CD14-positive monocyte (primary cell): Measurements from ENCODE around the gene RUNX2. TPM values are rescaled to one million over a fixed set of nuclear protein-coding genes. Genes with fewer than 3 reads are reported as not detected.

ENCODE experiments used
- DNase-seq, 3 donors: peaks; one replicate each; pipeline ENCODE4 v3.0.0-alpha.2; 2011 to 2022
- H2AFZ ChIP-seq: 2 replicates; pipeline ENCODE4 v1.6.0; 2012; ENCODE audit warnings: mild to moderate bottlenecking, low read depth, low read length, inconsistent platforms; ENCODE audit not compliant: insufficient read depth, poor library complexity, severe bottlenecking
- H3K27ac ChIP-seq, 2 donors: 1 replicate in 1 of 2; 2 replicates in 1 of 2; pipeline ENCODE4 v1.5.1; 2012 to 2013; ENCODE audit warnings: low read length in 2 of 2, control low read depth in 1 of 2, inconsistent platforms in 1 of 2, low read depth in 1 of 2, mild to moderate bottlenecking in 1 of 2
- H3K27me3 ChIP-seq, 2 donors: one replicate each; pipeline versions ENCODE4 v1.6.0 to v1.6.1; 2011 to 2013; ENCODE audit warnings: low read length in 2 of 2; ENCODE audit not compliant: control insufficient read depth in 2 of 2, insufficient read depth in 2 of 2
- H3K36me3 ChIP-seq, 2 donors: replicated peaks in 1 of 2; 1 replicate in 1 of 2; 2 replicates in 1 of 2; pipeline versions ENCODE4 v1.5.1 to v1.6.1; 2012 to 2013; ENCODE audit warnings: low read length in 2 of 2, control low read depth in 1 of 2, inconsistent platforms in 1 of 2, mild to moderate bottlenecking in 1 of 2; ENCODE audit not compliant: insufficient read depth in 2 of 2, control insufficient read depth in 1 of 2
- H3K4me1 ChIP-seq, 2 donors: 1 replicate in 1 of 2; 2 replicates in 1 of 2; pipeline versions ENCODE4 v1.5.1 to v1.6.1; 2012 to 2013; ENCODE audit warnings: low read length in 2 of 2, control low read depth in 1 of 2, inconsistent platforms in 1 of 2, mild to moderate bottlenecking in 1 of 2, moderate library complexity in 1 of 2; ENCODE audit not compliant: insufficient read depth in 2 of 2, control insufficient read depth in 1 of 2
- H3K4me2 ChIP-seq: replicated peaks from 2 replicates; pipeline ENCODE3; 2012; ENCODE audit warnings: low read length, moderate library complexity, mild to moderate bottlenecking; ENCODE audit not compliant: poor library complexity, severe bottlenecking; ENCODE audit errors: extremely low read depth
- H3K4me3 ChIP-seq, 3 experiments: fragments of 200-600 bp in 1 of 3; sonication (generic) in 1 of 3; replicated peaks in 1 of 3; 1 replicate in 2 of 3; 2 replicates in 1 of 3; pipeline ENCODE4 v1.5.1; 2011 to 2013; ENCODE audit warnings: low read length in 3 of 3, mild to moderate bottlenecking in 3 of 3, control low read depth in 2 of 3, low read depth in 2 of 3, inconsistent platforms in 1 of 3, moderate library complexity in 1 of 3
- H3K79me2 ChIP-seq: 2 replicates; pipeline ENCODE4 v1.6.0; 2012; ENCODE audit warnings: mild to moderate bottlenecking, control low read depth, inconsistent platforms, low read length, moderate library complexity; ENCODE audit not compliant: insufficient read depth
- H3K9ac ChIP-seq: 2 replicates; pipeline ENCODE4 v1.6.0; 2017; ENCODE audit warnings: low read length, mild to moderate bottlenecking; ENCODE audit not compliant: insufficient read depth, poor library complexity, severe bottlenecking
- H3K9me3 ChIP-seq, 2 donors: replicated peaks in 1 of 2; 1 replicate in 1 of 2; 2 replicates in 1 of 2; pipeline versions ENCODE4 v1.5.1 to v1.6.1; 2012 to 2013; ENCODE audit warnings: low read length in 2 of 2, control low read depth in 1 of 2; ENCODE audit not compliant: control insufficient read depth in 1 of 2, insufficient read depth in 1 of 2
- H4K20me1 ChIP-seq: 2 replicates; pipeline ENCODE4 v1.6.0; 2012; ENCODE audit warnings: mild to moderate bottlenecking, low read length, control low read depth, moderate library complexity; ENCODE audit not compliant: insufficient read depth
- H3K27ac Mint-ChIP-seq, 7 donors: one replicate each; pipeline ENCODE4 v1.8.0; 2020; ENCODE audit warnings: mild to moderate bottlenecking in 7 of 7, mixed read lengths in 7 of 7, moderate library complexity in 6 of 7, inconsistent platforms in 2 of 7
- H3K27me3 Mint-ChIP-seq, 3 donors: one replicate each; pipeline ENCODE4 v1.8.0; 2021 to 2022; ENCODE audit warnings: low read depth in 3 of 3, mild to moderate bottlenecking in 3 of 3, mixed read lengths in 3 of 3, moderate library complexity in 3 of 3, inconsistent platforms in 1 of 3
- H3K36me3 Mint-ChIP-seq, 2 donors: one replicate each; pipeline ENCODE4 v1.8.0; 2020; ENCODE audit warnings: mixed read lengths in 2 of 2, inconsistent platforms in 1 of 2, mild to moderate bottlenecking in 1 of 2
- H3K4me1 Mint-ChIP-seq: one replicate; pipeline ENCODE4 v1.8.0; 2020; ENCODE audit warnings: mild to moderate bottlenecking, mixed read lengths
- H3K4me3 Mint-ChIP-seq, 2 donors: one replicate each; pipeline ENCODE4 v1.8.0; 2020; ENCODE audit warnings: mild to moderate bottlenecking in 2 of 2, mixed read lengths in 2 of 2, moderate library complexity in 1 of 2
- H3K9me3 Mint-ChIP-seq, 7 donors: one replicate each; pipeline ENCODE4 v1.8.0; 2020 to 2022; ENCODE audit warnings: mixed read lengths in 7 of 7, mild to moderate bottlenecking in 6 of 7, moderate library complexity in 6 of 7, inconsistent platforms in 2 of 7
- CTCF ChIP-seq: fragments of 200-600 bp; IDR thresholded peaks from one replicate; pipeline ENCODE4 v1.8.0; 2022; ENCODE audit warnings: antibody characterized with exemption, mild to moderate bottlenecking
- WGBS: methylation state at CpG from one replicate; pipeline ENCODE4 v1.1.5; 2013; ENCODE audit warnings: missing lambda C conversion rate; ENCODE audit not compliant: insufficient coverage; 5-methylcytosine and 5-hydroxymethylcytosine counted together
- intact Hi-C, 2 donors: fragments of 100-400 bp; cut with micrococcal nuclease; formaldehyde crosslinking; loops; one replicate each; pipeline versions ENCODE4 v1.15.0 to v1.15.1; 2023
- polyA plus RNA-seq, 3 donors: library from polyadenylated mRNA; depleted of rRNA in 1 of 3; unstranded in 2 of 3; stranded (reverse) in 1 of 3; fragments of 300-500 nt in 2 of 3; fragments of >200 nt in 1 of 3; fragmentation: Illumina TruSeq in 2 of 3; gene quantifications; 1 replicate in 2 of 3; 2 replicates in 1 of 3; pipeline ENCODE4 v1.2.3, GENCODE V29; 2012 to 2021

Gene RUNX2
- polyA plus RNA-seq, 3 donors = 1.3 to 5.0 (median 2.5) TPM

GRCh38 chr6:45619211-45619760, 291.2 kb downstream of the RUNX2 start:
- H3K36me3 ChIP-seq = no peaks in the 10 kb centered on the region
- H3K4me3 ChIP-seq = no peak overlapping the region
- no peak overlapping the region for H3K27ac ChIP-seq
- no peaks in the 10 kb centered on the region for H3K9me3 ChIP-seq
- no peaks in the 10 kb centered on the region for H4K20me1 ChIP-seq
- H3K4me1 ChIP-seq = no peaks in the 10 kb centered on the region
- H2AFZ ChIP-seq = no peak overlapping the region
- Mint-ChIP-seq H3K9me3 (no peaks in the 10 kb centered on the region), H3K27ac (peak overlapping the region in 1 of 7 donors; percentile 6), H3K36me3 (no peaks in the 10 kb centered on the region), H3K4me3 (no peak overlapping the region), H3K4me1 (peaks cover 2% of the 10 kb centered on the region), H3K27me3 (peaks cover 0 to 2% (median 0%) of the 10 kb centered on the region in 3 donors)
- no peak for TF ChIP-seq CTCF
- intact Hi-C loops = no loop called here
- WGBS = 97% methylated on average over 4 of the region's 11 CpGs
- no peak overlapping the region for H3K4me2 ChIP-seq
- H3K9ac ChIP-seq = no peak overlapping the region
- no peaks in the 10 kb centered on the region for H3K27me3 ChIP-seq
- DNase-seq = no peak
- H3K79me2 ChIP-seq = no peaks in the 10 kb centered on the region

- DNase-seq = no peak
- intact Hi-C loops = no loop called here
- no peaks in the 10 kb centered on the region for H3K27me3 ChIP-seq
- TF ChIP-seq CTCF = no peak
- Mint-ChIP-seq H3K9me3 (no peaks in the 10 kb centered on the region), H3K4me3 (no peak overlapping the region), H3K4me1 (peaks cover 2% of the 10 kb centered on the region), H3K27ac (no peak overlapping the region), H3K27me3 (peaks cover 0 to 2% (median 0%) of the 10 kb centered on the region in 3 donors), H3K36me3 (no peaks in the 10 kb centered on the region)
- WGBS = no CpG with 5 or more reads among the region's 3 CpGs
- no peak overlapping the region for H3K9ac ChIP-seq
- H3K4me1 ChIP-seq = no peaks in the 10 kb centered on the region
- no peaks in the 10 kb centered on the region for H3K79me2 ChIP-seq
- H3K27ac ChIP-seq = no peak overlapping the region
- H3K4me2 ChIP-seq = no peak overlapping the region
- H4K20me1 ChIP-seq = no peaks in the 10 kb centered on the region
- H2AFZ ChIP-seq = no peak overlapping the region
- H3K9me3 ChIP-seq = no peaks in the 10 kb centered on the region
- H3K36me3 ChIP-seq = no peaks in the 10 kb centered on the region
- no peak overlapping the region for H3K4me3 ChIP-seq
Observed at GRCh38 chr6:45619994-45620471, 291.9 kb downstream of the RUNX2 start.
